K562 (cell line): ENCODE measurements around the gene F11R. TPM values are rescaled to one million over a fixed set of nuclear protein-coding genes. Genes with fewer than 3 reads are reported as not detected.

ENCODE experiments used
- CBFA2T3 ChIP-seq: fragments of 450-650 bp; IDR thresholded peaks from 2 replicates; pipeline ENCODE4 v1.6.1; 2017
- CHD1 ChIP-seq: fragments of 200-600 bp; sonication (generic); IDR thresholded peaks from one replicate; pipeline ENCODE4 v1.6.1; 2012; ENCODE audit warnings: mild to moderate bottlenecking, moderate library complexity, low read length, inconsistent platforms
- CREM ChIP-seq: IDR thresholded peaks from 2 replicates; pipeline ENCODE4 v1.6.1; 2014; ENCODE audit warnings: antibody characterized with exemption, low read depth
- DPF2 ChIP-seq: fragments of 450-650 bp; IDR thresholded peaks from 2 replicates; pipeline ENCODE4 v1.6.1; 2016
- GATAD2B ChIP-seq: fragments of 450-650 bp; IDR thresholded peaks from 2 replicates; pipeline ENCODE4 v1.6.1; 2017; ENCODE audit warnings: mild to moderate bottlenecking, borderline replicate concordance
- POU5F1 ChIP-seq: fragments of 150-350 bp; IDR thresholded peaks from 2 replicates; pipeline ENCODE4 v1.6.1; 2014; ENCODE audit warnings: borderline replicate concordance, low read length, low read depth, mild to moderate bottlenecking; ENCODE audit not compliant: partially characterized antibody
- TCF7L2 ChIP-seq: fragments of 150-350 bp; IDR thresholded peaks from 2 replicates; pipeline ENCODE4 v1.6.1; 2016; ENCODE audit warnings: low read depth, mild to moderate bottlenecking, low read length, moderate library complexity
- XRCC3 ChIP-seq: fragments of 450-650 bp; IDR thresholded peaks from 2 replicates; pipeline ENCODE4 v1.6.1; 2017; ENCODE audit warnings: mild to moderate bottlenecking, moderate library complexity
- ZNF347 ChIP-seq: fragments of 450-650 bp; formaldehyde crosslinking; IDR thresholded peaks from 2 replicates; pipeline ENCODE4 v1.4.0; 2020; ENCODE audit warnings: low read depth, mild to moderate bottlenecking, moderate library complexity
- ZNF79 ChIP-seq: fragments of 250-450 bp; sonication (Bioruptor Pico); IDR thresholded peaks from 2 replicates; pipeline ENCODE4 v1.4.0; 2020; ENCODE audit warnings: low read depth, mild to moderate bottlenecking, moderate library complexity
- polyA plus RNA-seq, 8 experiments: library from polyadenylated mRNA; depleted of rRNA in 4 of 8; stranded (reverse) in 5 of 8; unstranded in 3 of 8; fragments of >200 nt; fragmentation: Nextera tagmentation in 2 of 8; fragmentation: Illumina TruSeq in 1 of 8; extraction: Ambion mirVana in 2 of 8; extraction: Trizol in 1 of 8; gene quantifications; 2 replicates each; pipeline versions ENCODE4 v1.2.1 to v1.2.3, GENCODE V29; 2011 to 2014; ENCODE audit warnings: inconsistent platforms in 1 of 8, missing spikeins in 1 of 8
- total RNA-seq, 7 experiments: library from RNA; depleted of rRNA in 6 of 7; stranded (reverse); fragments of >200 nt in 6 of 7; fragmentation: Illumina TruSeq in 2 of 7; extraction: Trizol in 2 of 7; gene quantifications; 2 replicates each; pipeline versions ENCODE4 v1.2.1 to v1.2.3, GENCODE V29; 2011 to 2021; ENCODE audit warnings: low replicate concordance in 1 of 7
- TF ChIP-seq, protein P1 (sequence below): fragments of 450-650 bp; IDR thresholded peaks from 2 replicates; pipeline ENCODE4 v1.6.1; 2016; ENCODE audit warnings: low read depth, mild to moderate bottlenecking, moderate library complexity
- TF ChIP-seq, protein P2 (sequence below): fragments of 450-650 bp; IDR thresholded peaks from 2 replicates; pipeline ENCODE4 v1.6.1; 2016; ENCODE audit warnings: mild to moderate bottlenecking, moderate library complexity

The F11R gene
- total and polyA plus RNA-seq, 9 of the 15 experiments (the other 6 are each of a cell fraction or from before 2014, with no cell fraction given) = 27.4 to 187 (median 52.5) TPM

DNA sequence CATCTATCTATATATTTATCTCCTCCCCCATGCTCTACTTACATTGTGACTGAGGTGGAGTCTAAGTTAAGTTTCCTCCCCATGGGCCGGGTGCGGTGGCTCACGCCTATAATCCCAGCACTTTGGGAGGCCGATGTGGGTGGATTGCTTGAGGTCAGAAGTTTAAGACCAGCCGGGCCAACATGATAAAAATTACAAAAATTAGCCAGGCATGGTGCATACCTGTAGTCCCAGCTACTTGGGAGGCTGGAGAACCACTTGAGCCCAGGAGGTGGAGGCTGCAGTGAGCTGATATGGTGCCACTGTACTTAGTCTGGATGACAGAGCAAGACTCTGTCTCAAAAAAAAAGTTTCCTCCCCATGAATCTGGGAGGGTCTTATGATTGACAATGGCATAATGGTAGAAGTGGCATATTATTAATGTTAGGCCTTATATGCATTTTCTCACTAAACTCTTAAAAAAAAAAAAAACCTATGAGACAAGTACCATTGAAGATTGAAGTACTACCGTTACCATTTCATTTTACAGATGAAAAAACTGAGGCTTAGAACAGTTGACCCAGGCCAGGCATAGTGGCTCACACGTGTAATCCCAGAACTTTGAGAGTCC lies 11.2 kb downstream of the F11R start (continued):
- TF ChIP-seq XRCC3 = no peak
- TF ChIP-seq, protein P1, sequence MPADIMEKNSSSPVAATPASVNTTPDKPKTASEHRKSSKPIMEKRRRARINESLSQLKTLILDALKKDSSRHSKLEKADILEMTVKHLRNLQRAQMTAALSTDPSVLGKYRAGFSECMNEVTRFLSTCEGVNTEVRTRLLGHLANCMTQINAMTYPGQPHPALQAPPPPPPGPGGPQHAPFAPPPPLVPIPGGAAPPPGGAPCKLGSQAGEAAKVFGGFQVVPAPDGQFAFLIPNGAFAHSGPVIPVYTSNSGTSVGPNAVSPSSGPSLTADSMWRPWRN = peak; percentile 49; the same call in 1 of the 2 replicates
- no peak for TF ChIP-seq ZNF79 (CRISPR knock-in tag)
- TF ChIP-seq GATAD2B = peak; percentile 69; the same call in 1 of the 2 replicates
- TF ChIP-seq TCF7L2 = no peak
- peak; percentile 47 for TF ChIP-seq CREM
- TF ChIP-seq POU5F1 = no peak
- peak; percentile 98 for TF ChIP-seq CBFA2T3
- TF ChIP-seq CHD1 = no peak
- no peak for TF ChIP-seq ZNF347 (CRISPR knock-in tag)
- TF ChIP-seq DPF2 = peak; percentile 95
- TF ChIP-seq, protein P2, sequence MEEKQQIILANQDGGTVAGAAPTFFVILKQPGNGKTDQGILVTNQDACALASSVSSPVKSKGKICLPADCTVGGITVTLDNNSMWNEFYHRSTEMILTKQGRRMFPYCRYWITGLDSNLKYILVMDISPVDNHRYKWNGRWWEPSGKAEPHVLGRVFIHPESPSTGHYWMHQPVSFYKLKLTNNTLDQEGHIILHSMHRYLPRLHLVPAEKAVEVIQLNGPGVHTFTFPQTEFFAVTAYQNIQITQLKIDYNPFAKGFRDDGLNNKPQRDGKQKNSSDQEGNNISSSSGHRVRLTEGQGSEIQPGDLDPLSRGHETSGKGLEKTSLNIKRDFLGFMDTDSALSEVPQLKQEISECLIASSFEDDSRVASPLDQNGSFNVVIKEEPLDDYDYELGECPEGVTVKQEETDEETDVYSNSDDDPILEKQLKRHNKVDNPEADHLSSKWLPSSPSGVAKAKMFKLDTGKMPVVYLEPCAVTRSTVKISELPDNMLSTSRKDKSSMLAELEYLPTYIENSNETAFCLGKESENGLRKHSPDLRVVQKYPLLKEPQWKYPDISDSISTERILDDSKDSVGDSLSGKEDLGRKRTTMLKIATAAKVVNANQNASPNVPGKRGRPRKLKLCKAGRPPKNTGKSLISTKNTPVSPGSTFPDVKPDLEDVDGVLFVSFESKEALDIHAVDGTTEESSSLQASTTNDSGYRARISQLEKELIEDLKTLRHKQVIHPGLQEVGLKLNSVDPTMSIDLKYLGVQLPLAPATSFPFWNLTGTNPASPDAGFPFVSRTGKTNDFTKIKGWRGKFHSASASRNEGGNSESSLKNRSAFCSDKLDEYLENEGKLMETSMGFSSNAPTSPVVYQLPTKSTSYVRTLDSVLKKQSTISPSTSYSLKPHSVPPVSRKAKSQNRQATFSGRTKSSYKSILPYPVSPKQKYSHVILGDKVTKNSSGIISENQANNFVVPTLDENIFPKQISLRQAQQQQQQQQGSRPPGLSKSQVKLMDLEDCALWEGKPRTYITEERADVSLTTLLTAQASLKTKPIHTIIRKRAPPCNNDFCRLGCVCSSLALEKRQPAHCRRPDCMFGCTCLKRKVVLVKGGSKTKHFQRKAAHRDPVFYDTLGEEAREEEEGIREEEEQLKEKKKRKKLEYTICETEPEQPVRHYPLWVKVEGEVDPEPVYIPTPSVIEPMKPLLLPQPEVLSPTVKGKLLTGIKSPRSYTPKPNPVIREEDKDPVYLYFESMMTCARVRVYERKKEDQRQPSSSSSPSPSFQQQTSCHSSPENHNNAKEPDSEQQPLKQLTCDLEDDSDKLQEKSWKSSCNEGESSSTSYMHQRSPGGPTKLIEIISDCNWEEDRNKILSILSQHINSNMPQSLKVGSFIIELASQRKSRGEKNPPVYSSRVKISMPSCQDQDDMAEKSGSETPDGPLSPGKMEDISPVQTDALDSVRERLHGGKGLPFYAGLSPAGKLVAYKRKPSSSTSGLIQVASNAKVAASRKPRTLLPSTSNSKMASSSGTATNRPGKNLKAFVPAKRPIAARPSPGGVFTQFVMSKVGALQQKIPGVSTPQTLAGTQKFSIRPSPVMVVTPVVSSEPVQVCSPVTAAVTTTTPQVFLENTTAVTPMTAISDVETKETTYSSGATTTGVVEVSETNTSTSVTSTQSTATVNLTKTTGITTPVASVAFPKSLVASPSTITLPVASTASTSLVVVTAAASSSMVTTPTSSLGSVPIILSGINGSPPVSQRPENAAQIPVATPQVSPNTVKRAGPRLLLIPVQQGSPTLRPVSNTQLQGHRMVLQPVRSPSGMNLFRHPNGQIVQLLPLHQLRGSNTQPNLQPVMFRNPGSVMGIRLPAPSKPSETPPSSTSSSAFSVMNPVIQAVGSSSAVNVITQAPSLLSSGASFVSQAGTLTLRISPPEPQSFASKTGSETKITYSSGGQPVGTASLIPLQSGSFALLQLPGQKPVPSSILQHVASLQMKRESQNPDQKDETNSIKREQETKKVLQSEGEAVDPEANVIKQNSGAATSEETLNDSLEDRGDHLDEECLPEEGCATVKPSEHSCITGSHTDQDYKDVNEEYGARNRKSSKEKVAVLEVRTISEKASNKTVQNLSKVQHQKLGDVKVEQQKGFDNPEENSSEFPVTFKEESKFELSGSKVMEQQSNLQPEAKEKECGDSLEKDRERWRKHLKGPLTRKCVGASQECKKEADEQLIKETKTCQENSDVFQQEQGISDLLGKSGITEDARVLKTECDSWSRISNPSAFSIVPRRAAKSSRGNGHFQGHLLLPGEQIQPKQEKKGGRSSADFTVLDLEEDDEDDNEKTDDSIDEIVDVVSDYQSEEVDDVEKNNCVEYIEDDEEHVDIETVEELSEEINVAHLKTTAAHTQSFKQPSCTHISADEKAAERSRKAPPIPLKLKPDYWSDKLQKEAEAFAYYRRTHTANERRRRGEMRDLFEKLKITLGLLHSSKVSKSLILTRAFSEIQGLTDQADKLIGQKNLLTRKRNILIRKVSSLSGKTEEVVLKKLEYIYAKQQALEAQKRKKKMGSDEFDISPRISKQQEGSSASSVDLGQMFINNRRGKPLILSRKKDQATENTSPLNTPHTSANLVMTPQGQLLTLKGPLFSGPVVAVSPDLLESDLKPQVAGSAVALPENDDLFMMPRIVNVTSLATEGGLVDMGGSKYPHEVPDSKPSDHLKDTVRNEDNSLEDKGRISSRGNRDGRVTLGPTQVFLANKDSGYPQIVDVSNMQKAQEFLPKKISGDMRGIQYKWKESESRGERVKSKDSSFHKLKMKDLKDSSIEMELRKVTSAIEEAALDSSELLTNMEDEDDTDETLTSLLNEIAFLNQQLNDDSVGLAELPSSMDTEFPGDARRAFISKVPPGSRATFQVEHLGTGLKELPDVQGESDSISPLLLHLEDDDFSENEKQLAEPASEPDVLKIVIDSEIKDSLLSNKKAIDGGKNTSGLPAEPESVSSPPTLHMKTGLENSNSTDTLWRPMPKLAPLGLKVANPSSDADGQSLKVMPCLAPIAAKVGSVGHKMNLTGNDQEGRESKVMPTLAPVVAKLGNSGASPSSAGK = no peak
